ENCODE measurements around the gene RHOBTB1.

RHOBTB1 gene

DNA sequence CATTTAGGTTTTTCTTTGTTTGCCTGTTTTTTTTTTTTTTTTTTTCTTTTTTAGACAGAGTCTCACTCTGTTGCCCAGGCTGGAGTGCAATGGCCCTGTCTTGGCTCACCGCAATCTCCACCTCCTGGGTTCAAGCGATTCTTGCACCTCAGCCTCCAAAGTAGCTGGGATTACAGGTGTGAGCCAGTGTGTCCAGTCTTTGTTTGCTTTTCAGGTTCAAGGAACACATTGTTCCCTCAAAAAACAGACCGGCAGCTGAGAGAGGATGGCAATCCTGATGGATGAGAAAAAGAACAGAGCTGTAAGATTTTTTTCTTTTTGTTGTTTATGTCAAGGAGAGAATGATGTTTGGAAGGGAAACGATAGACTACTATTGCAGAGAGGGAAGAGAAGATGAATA, 23.3 kb upstream of the RHOBTB1 start:
- no peak for DNase-seq (ENCODE audit: low read depth)

GRCh38 chr10:60965696-60966095, 21.7 kb upstream of the RHOBTB1 start:
- no peak for DNase-seq (ENCODE audit: low read depth)
- H3K4me3 ChIP-seq (ENCODE audit: low read depth, low read length): no peak overlapping the region

More for the DNA sequence above, 23.3 kb upstream of the RHOBTB1 start:
- no peak overlapping the region for H3K4me3 ChIP-seq (ENCODE audit: low read depth, low read length)

DNA sequence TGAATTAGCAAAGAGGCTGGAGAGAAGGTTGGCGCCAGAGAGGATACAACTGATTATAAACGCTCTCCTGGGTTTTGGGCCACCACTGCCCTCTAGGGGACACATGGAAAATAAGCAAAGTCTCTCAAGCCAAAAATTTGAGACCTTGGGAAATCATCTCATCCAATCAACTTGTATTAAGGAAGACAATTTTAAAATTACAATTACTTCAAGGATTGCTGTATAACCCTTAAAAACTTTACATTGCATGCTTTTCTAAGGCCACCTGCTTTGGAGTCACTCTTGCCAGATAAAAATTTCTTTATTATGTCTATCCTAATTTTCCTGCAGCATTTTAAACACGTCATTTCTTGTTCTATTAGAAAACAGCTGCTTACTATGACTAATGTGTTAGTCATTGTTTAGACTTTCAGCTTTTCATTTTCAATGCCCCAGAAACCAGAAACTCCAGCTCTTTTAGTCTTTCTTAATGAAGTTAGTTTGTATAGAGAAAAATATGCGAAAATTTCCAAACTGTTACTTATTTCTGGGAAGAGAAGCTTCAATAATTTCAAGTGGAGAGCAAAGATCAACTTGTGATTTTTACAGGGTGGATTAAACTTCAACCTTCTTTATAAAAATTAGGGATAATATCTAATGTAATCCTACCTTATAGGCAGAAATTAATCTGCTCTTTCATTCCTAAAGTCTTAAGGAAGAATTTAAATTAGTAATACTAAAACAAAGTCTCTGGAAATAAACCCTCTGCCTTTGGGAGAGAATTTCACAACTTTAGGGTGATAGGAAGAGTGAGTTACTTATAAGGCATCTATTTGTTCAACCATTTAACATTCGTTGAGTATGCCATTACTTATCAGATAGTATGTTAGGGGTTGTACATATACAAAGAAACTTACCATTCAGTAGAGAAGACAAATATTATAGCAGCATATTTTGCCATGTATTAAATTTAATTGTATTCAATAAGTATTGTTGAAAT, 20.6 kb upstream of the RHOBTB1 start:
- H3K4me3 ChIP-seq (ENCODE audit: low read depth, low read length): no peak overlapping the region
- DNase-seq (ENCODE audit: low read depth): no peak

DNA sequence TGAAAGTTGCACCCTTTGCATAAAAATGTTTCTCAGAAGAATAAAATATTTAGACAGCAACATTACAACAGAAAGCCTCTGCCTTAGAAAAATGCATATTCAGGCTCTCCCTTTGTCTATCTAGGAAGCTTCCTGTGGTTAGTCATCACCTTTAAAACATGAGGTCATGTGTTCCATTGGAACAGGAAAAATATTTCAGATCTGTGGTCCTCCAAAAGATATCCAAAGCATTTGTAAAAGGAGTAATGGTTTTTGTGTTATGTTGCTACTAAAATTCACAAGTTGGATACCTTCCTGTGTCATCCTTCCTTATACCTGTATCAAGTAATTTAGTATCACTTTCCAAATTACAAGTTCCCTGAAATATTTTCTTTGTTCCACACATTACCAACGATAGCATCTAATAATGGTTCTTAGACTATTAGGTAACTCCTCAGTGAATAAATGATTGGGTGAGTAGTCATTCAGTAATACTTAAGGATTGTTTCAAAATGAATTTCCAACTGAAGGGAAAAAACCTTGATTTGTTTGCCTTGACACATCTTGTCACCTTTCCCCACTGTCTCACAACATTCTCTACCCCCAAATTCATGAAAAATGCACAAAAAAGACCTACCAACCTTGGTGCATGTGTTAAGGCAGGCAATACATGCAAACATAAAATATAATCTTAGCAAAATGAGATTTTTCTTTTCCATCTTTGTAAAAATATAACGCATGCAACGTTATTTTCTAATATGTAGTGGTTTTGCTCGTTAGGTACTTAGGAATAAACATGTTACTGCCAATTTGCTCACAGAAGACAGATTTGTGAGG, 19.7 kb upstream of the RHOBTB1 start:
- no peak overlapping the region for H3K4me3 ChIP-seq (ENCODE audit: low read depth, low read length)
- DNase-seq (ENCODE audit: low read depth): no peak

GRCh38 chr10:60962946-60963345, 19.0 kb upstream of the RHOBTB1 start:
- no peak for DNase-seq (ENCODE audit: low read depth)
- H3K4me3 ChIP-seq (ENCODE audit: low read depth, low read length): no peak overlapping the region

- no peak for DNase-seq (ENCODE audit: low read depth)
These were observed 16.9 kb upstream of the RHOBTB1 start for GRCh38 chr10:60960913-60961312.

DNA sequence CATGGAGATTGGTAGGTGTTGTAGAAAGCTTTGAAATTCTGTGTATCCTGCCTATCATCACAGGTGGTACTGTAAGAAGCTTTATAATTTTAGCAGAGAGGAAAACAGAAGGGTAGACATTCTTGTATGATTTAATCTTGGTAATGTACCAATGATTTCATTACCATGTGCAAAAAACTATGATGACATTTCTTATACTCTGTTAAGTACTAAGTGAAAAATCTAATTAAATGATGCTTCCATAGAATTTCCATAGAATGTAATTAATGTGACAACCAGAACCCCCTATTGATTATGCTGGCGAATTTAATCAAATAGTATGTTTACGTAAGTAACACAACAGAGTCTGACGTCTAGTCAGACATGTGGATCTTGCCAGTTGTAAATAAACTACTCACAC, 16.0 kb upstream of the RHOBTB1 start:
- DNase-seq (ENCODE audit: low read depth): no peak
- H3K4me3 ChIP-seq (ENCODE audit: low read depth, low read length): no peak overlapping the region

More at GRCh38 chr10:60960913-60961312, 16.9 kb upstream of the RHOBTB1 start:
- no peak overlapping the region for H3K4me3 ChIP-seq (ENCODE audit: low read depth, low read length)

GRCh38 chr10:60958892-60959601, 15.1 kb upstream of the RHOBTB1 start:
- H3K4me3 ChIP-seq (ENCODE audit: low read depth, low read length): no peak overlapping the region
- no peak for DNase-seq (ENCODE audit: low read depth)

DNA sequence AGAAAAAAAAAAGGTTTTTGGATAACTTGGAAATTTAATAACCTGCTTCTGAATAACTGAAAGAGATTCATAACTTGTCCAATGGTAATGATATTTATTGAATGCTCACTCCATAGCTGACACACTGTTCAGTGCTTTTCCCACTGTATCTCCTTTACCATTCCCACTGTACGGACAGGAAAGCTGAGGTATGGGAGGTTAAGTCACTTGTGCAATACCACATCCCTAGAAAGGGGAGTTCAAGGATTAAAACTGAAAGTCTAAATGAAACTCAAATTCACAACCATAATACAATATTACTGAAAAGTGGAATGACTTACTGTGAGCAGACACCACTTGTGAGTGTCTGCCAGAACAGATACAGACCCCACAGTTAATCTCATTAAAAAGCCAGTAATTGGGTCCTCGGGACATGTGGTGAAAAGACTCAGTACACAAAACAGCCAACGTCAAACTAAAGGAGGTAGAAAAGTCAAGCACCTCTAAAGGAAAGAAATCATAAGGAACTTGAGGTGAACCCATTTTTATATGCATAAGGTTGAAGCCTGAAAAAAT, 13.8 kb upstream of the RHOBTB1 start:
- no peak overlapping the region for H3K4me3 ChIP-seq (ENCODE audit: low read depth, low read length)
- DNase-seq (ENCODE audit: low read depth): no peak

DNA sequence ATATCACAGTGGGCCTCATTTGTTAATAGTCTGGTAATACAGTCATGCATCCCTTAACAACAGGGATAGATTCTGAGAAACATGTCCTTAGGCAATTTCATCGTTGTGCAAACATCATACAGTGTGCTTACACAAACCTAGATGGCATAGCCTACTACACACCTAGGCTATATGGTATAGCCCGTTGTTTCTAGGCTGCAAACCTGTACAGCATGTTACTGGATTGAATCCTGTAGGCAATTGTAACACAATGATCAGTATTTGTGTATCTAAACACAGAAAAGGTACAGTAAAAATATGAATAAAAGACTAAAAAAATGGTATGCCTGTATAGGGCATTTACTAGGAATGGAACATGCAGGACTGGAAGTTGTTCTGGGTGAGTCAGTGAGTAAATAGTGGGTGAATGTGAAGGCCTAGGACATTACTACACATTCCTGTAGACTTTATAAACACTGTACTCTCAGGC, 12.0 kb upstream of the RHOBTB1 start:
- DNase-seq (ENCODE audit: low read depth): no peak
- H3K4me3 ChIP-seq (ENCODE audit: low read depth, low read length): no peak overlapping the region

- no peak overlapping the region for H3K4me3 ChIP-seq (ENCODE audit: low read depth, low read length)
- DNase-seq (ENCODE audit: low read depth): no peak
These were observed 11.3 kb upstream of the RHOBTB1 start for GRCh38 chr10:60955316-60955715.

DNA sequence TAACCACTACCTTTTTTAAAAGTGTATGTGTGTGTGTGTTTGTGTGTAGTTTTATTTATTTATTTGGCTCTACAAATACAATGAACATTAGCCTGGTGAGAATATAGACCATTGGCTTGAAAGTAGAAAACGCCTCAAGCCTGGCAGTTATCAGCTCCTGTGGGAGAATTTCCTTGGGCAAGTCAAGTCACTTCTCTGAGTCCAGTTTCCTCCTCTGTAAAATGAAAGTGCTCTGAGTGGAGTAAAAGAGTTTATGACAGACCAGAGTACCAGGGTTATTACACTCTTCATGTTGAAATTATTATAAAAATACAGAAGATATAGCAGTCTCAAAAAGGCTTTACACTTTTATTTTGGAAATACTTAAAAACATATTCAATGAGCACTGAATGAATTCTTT, 10.1 kb upstream of the RHOBTB1 start:
- H3K4me3 ChIP-seq (ENCODE audit: low read depth, low read length): no peak overlapping the region
- DNase-seq (ENCODE audit: low read depth): no peak

DNA sequence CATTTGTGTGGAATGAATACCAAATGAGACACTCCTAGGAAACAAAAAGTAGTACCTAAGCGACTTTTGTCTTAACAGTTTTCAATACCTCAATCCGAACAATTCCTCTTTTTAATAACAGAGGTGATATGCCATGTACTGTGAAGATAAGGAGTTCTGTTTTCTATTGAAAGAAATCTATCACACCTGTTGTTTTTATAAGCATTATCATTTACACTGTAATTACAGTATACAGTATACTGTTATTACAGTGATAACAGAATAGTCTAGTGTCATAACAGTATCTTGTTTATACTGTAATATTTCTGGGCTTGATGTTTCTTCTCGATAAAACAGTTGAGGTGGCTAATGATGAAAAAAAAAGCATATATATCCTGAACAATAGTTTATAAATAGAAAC, 9.4 kb upstream of the RHOBTB1 start:
- DNase-seq (ENCODE audit: low read depth): no peak
- no peak overlapping the region for H3K4me3 ChIP-seq (ENCODE audit: low read depth, low read length)

- DNase-seq (ENCODE audit: low read depth): no peak
- no peak overlapping the region for H3K4me3 ChIP-seq (ENCODE audit: low read depth, low read length)
These were observed 8.8 kb upstream of the RHOBTB1 start for GRCh38 chr10:60952846-60953220.

DNA sequence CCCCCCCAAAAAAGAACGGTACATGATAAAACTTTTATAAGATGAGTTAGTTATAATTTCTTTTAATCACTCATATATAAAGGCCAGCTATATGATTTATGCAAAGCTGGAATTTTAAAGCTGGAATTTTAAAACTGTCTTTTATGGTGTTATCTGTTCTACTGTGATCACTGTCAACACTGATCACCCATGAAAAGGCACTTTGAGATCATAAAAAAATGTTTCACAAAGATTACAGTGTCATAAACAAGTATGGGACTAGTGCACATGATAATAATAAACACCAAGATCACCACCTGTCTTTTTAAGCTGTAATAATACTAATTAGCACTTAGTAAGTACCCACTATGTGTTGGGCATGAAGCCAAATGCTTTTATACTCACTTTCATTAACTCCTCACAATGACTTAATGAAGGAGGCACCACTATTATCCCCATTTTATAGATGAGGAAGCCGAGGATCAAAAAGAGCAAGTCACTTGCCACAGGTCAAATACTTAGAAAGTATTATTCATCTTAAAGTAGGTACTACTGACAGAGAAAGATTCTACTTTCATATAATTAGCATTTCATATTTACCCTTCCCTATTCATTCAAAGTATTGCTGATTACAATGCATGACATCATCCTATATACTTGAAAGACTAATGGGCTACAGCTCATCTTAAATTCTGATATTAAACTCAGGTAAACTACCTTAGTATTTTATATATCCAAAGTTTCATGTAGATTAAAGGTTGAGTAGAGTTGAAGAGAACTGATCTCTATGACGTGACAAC, 8.3 kb upstream of the RHOBTB1 start:
- no peak overlapping the region for H3K4me3 ChIP-seq (ENCODE audit: low read depth, low read length)
- DNase-seq (ENCODE audit: low read depth): no peak

- no peak overlapping the region for H3K4me3 ChIP-seq (ENCODE audit: low read depth, low read length)
- no peak for DNase-seq (ENCODE audit: low read depth)
These were observed 7.3 kb upstream of the RHOBTB1 start for GRCh38 chr10:60951272-60951724.

DNA sequence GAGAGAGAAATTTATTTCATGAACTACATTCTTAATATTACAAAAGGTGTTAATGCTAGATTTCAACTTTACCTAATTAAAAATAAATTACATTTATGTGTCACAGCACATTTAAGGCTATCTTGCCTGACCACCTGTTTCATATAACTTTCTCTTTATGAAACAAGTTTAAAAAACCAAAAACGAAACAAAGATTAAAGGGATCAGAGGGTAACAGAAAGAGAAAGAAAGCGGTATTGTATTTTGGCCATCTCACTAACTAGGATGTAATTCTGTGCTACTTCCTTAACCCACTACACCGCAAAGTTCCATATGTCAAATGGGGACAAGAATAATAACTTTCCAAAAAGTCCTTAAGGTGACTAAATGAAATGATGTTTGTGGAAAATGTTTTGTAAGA, 6.3 kb upstream of the RHOBTB1 start:
- H3K4me3 ChIP-seq (ENCODE audit: low read depth, low read length): no peak overlapping the region
- no peak for DNase-seq (ENCODE audit: low read depth)

GRCh38 chr10:60948851-60949250, 4.9 kb upstream of the RHOBTB1 start:
- H3K4me3 ChIP-seq (ENCODE audit: low read depth, low read length): no peak overlapping the region
- no peak for DNase-seq (ENCODE audit: low read depth)

GRCh38 chr10:60944910-60945297, 919 bp upstream of the RHOBTB1 start:
- H3K4me3 ChIP-seq (ENCODE audit: low read depth, low read length): peak overlapping the region; percentile 81
- no peak for DNase-seq (ENCODE audit: low read depth)

All from skeletal muscle cell (primary cell).